ENCODE data around the gene FGFR4.

FGFR4 gene

GRCh38 chr5:177142098-177142611 is 55.4 kb downstream of the FGFR4 start:
- Mint-ChIP-seq H3K27ac (no peak overlapping the region), H3K4me3 (no peak overlapping the region), H3K27me3 (ENCODE audit: low read depth) (no peaks in the 10 kb centered on the region), H3K36me3 (ENCODE audit: low read depth) (peaks cover 43% of the 10 kb centered on the region), H3K4me1 (ENCODE audit: low read depth) (peaks cover 18% of the 10 kb centered on the region), H3K9me3 (no peaks in the 10 kb centered on the region)
- no peak for DNase-seq (ENCODE audit: low spot score)

- Mint-ChIP-seq H3K27me3 (ENCODE audit: low read depth) (no peaks in the 10 kb centered on the region), H3K9me3 (no peaks in the 10 kb centered on the region), H3K36me3 (ENCODE audit: low read depth) (peaks cover 41% of the 10 kb centered on the region), H3K4me1 (ENCODE audit: low read depth) (peaks cover 18% of the 10 kb centered on the region), H3K4me3 (no peak overlapping the region), H3K27ac (no peak overlapping the region)
- no peak for DNase-seq (ENCODE audit: low spot score)
These were observed 56.1 kb downstream of the FGFR4 start for GRCh38 chr5:177142778-177143177.

- H3K27ac Mint-ChIP-seq = no peak overlapping the region
- H3K4me1 Mint-ChIP-seq (ENCODE audit: low read depth) = peaks cover 8% of the 10 kb centered on the region
- peaks cover 27% of the 10 kb centered on the region for H3K36me3 Mint-ChIP-seq (ENCODE audit: low read depth)
- DNase-seq (ENCODE audit: low spot score) = no peak
- no peaks in the 10 kb centered on the region for H3K27me3 Mint-ChIP-seq (ENCODE audit: low read depth)
- no peaks in the 10 kb centered on the region for H3K9me3 Mint-ChIP-seq
- no peak overlapping the region for H3K4me3 Mint-ChIP-seq
These were observed 60.4 kb downstream of the FGFR4 start for GRCh38 chr5:177146891-177147638.

Data from T-helper 2 cell treated with Interferon-gamma antibody and Interleukin-4, amounts not matched to agents 5 μg/mL and 100 μg/mL, for 36 hours (primary cell).